GM19468 (cell line): Measurements from ENCODE around the gene DSG1.
"Not testable (repeated sequence)": the region's sequence is repeated elsewhere in the genome, so short reads cannot be mapped to it uniquely, and the experiment has no call there.

ENCODE experiments used
- ATAC-seq: cut with Tn5 transposase; IDR thresholded peaks from one replicate; pipeline ENCODE4 v1.9.1; 2021; ENCODE audit warnings: mild to moderate bottlenecking, moderate library complexity, moderate number of reproducible peaks; ENCODE audit not compliant: unreplicated experiment; ENCODE audit errors: extremely low read depth

The DSG1 gene

DNA sequence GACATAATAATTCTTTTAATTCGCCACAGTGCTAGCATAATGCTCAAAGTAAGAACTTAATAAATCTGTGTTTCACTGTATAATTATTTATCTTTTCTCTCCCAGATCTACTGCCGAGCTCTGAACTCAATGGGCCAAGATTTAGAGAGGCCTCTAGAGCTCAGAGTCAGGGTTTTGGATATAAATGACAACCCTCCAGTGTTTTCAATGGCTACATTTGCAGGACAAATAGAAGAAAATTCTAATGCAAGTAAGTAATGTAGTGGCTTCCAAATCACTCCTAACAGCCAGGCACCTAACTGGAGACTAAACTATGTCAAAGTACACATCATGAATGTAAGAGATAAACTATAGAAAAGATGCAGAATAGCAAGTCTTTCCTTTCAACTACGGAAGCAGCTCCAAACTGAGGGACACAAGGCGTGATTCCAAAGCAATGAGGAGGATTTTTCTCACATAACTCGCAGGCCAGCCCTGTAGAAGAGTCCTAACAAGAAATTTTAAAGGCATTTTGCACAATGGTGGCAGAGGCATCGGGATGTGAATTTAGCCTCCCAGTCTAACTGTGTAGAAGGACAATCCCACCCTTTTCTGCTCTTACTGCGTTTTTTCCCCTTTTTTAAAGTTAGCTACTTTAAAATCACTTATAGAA, 12.0 kb downstream of the DSG1 start:
- ATAC-seq, result no peak

- no peak for ATAC-seq
Observed at GRCh38 chr18:31343454-31343853, 25.5 kb downstream of the DSG1 start.

DNA sequence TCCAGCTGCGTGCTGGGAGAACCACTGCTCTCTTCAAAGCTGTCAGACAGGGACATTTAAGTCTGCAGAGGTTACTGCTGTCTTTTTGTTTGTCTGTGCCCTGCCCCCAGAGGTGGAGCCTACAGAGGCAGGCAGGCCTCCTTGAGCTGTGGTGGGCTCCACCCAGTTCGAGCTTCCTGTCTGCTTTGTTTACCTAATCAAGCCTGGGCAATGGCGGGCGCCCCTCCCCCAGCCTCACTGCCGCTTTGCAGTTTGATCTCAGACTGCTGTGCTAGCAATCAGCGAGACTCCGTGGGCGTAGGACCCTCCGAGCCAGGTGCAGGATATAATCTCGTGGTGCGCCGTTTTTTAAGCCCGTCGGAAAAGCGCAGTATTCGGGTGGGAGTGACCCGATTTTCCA, 35.4 kb downstream of the DSG1 start:
- not testable (repeated sequence) for ATAC-seq

DNA sequence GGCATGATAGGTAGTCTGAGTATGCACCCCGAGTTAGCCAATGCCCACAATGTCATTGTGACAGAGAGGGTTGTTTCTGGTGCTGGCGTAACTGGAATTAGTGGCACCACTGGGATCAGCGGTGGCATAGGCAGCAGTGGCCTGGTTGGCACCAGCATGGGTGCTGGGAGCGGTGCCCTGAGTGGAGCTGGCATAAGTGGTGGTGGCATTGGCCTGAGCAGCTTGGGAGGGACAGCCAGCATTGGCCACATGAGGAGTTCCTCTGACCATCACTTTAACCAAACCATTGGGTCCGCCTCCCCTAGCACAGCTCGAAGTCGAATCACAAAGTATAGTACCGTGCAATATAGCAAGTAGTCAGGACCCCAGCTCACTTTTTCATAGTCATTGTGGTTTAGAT, 37.0 kb downstream of the DSG1 start:
- no peak for ATAC-seq

DNA sequence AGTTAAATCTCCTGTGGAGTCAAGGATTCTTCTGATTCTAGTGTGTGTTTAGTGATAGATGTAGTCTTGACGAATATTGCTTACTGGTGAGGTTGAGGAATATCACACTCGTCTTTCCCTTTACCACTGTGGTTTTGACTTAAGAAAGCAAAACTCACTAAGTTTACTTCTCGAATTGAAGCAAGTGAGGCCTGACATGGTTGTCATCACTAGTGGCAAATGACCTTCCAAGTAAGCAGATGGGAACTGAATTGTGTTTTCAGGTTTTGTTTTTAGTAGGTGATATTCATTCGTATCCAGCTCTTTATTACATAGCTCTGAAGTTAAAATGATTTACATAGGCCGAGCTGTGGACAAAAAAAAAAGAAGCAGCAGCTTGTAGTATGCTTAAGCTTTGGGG, 38.1 kb downstream of the DSG1 start:
- ATAC-seq, result no peak

DNA sequence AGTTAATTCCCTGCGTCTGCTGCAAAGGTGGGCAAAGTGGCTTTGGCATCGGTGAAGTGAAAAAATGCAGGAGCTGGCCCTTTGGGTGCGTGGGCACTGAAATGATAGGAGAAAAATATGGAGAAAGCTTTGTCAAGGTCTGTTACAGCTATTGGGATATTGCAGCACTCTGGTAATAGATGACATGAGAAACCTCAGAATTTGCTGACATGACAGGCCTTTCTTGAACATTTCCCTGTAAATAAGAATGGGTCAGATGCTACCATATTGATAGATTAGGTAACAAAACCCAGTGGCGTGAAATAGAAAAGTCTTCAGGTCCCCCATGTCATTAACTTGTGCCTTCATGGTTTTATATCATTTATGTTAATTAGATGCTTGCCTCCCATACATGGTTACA, 46.2 kb downstream of the DSG1 start:
- ATAC-seq, result no peak

GRCh38 chr18:31369478-31369877, 51.5 kb downstream of the DSG1 start:
- no peak for ATAC-seq

DNA sequence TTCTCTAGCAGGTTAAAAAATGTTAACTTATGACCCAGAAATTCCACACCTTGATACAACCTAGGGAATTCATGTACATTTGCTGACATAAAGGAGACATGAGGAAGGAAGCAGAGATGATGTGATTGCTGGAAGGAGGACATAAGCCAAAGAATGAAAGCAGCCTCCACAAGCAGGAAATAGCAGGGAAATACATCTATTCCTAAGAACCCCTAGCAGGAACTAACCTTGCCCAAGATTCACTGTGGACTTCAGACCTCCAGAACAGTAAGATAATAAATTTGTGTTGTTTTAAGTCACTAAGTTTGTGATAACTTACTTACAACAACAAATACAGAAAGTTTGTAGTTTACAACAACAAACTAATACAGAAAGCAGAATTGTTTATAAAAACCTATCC, 54.0 kb downstream of the DSG1 start:
- no peak for ATAC-seq

DNA sequence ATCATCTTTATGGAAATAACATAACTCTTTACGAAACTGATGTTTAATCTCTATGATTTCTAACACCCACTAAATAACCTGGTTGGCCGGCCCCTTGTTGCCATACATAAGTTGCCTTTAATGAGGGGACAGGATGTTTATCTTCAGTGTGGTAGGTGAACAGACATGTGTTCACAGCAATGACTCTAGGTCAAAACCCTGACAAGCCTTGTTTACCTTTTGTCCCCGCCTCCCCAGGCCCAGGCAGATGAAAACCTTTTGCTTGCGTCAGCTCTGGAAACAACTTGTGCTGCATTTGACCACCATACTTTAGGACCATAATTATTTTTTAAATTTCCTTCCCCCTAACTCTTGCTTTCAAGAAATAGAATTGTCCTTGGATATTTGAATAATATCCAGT, 55.7 kb downstream of the DSG1 start:
- no peak for ATAC-seq

GRCh38 chr18:31376477-31376876, 58.5 kb downstream of the DSG1 start, which contains the start of gene DSG4:
Gene DSG4 (plus strand): TSS chr18:31376777. CDS start chr18:31376912, 135 bp downstream.
- no peak for ATAC-seq

DNA sequence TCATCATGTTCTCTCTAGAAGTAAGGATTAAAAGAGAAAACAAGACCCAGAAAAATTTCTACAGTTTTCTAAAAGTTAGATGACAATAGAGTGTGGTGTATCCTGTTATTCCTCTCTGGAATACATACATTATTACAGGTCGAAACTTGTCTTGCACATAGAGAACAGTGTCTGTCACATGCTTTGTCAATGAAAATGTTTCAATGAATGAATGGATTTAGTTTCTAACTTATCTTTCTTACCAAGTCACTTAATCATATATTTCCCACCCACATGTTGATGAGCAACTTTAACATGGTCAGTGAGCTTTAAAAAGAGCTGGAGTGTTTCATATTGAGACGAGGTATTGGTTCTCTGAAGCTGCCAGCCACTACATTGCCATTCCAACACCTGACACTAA, 63.0 kb downstream of the DSG1 start:
- no peak for ATAC-seq

DNA sequence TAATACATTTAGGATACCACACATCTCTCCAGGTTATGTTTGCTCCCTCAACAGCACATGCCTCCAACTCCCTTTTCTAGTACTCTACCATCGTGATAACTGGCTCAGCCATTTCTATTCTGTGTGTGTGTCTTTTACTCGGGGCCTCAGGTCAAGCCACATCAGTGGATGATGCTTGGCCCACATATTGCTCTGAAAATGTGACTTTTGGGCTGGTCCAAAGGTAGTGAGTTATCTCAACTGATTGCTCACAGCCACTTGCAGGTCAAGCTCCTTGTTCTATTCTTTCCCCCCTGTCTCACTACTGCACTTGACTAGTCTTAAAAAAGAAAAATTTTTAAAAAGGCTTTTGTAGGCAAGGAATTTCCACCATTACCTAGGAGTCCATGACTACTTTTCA, 64.1 kb downstream of the DSG1 start:
- ATAC-seq, result no peak

- ATAC-seq, result no peak
Observed at GRCh38 chr18:31386741-31387140, 68.8 kb downstream of the DSG1 start.

DNA sequence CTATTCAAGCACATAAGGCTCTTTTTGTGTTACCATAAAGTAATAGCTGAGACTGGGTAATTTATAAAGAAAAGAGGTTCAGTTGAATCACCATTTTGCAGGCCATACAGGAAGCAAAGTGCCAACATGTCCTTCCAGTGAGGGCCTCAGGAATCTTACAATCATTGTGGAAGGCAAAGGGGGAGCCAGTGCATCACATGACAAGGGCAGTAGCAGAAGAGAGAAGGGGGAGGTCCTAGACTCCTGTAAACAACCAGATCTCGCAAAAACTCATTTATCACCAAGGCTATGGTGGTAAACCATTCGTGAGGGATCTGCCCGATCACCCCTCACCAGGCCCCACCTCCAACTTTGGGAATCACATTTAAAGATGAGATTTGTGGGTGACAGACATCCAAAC, 75.3 kb downstream of the DSG1 start:
- ATAC-seq, result no peak

DNA sequence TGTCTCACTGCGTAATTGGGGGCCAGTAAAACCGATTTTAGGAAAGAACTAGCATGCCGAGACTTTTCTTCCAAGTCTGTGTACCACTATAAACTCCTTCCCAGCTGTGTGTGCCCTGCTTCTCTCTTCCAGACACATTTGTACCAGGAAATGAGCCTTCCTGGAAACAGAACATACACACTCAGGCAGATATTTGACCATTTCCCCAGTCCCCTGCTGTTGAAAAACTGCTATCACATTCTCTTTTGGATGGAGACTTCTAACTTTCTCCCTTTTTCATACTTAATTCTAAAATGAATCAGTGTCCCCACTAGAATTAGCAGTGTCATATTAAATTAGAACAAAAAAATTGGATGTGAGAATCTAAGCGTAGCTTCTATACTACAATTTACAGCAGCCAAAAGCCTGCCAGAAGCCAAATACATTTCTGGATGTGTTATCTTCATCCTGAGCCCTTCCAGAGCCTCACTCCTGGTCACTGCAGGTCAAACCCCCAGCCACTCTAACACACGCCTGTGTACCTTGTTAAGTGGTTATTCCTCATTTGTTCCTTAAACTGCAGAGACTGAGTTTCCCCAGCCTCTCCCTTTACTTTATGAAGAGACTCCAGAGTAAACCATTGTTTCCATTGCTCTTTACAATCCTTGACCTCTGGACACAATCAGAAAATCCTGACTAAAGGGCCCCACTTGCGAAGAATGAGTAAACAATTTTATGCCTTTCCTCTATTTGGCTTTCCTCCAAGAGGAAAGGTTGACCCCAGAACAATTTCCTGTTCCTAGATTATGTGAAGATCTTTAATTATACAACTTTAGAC, 79.0 kb downstream of the DSG1 start:
- ATAC-seq, result no peak

GRCh38 chr18:31398191-31398590, 80.2 kb downstream of the DSG1 start:
- ATAC-seq, result no peak

GRCh38 chr18:31399306-31400032, 81.5 kb downstream of the DSG1 start:
- ATAC-seq, result no peak

- no peak for ATAC-seq
Observed at GRCh38 chr18:31401156-31402025, 83.4 kb downstream of the DSG1 start.

DNA sequence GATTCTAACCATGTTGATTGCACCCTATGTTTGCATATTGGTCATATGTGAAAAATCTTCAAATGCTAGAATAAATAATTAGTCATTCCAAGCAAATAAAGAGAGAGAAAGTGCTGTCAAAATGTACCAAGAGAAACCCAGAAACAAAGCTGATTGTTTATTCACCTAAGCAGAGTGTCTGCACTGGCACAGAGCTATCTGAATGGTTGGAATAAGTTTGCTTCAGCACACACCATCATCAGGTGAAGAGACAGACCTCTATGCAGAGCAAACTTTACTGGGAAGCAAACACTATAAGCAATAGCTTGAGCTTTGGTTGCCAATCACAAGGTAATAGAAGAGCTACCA, 84.0 kb downstream of the DSG1 start:
- no peak for ATAC-seq

GRCh38 chr18:31403409-31403808, 85.4 kb downstream of the DSG1 start:
- no peak for ATAC-seq
